GM21576 (cell line): ENCODE data around the gene SPIB.

Experiments
- ATAC-seq: cut with Tn5 transposase; IDR thresholded peaks from one replicate; pipeline ENCODE4 v1.9.1; 2021; ENCODE audit warnings: mild to moderate bottlenecking, moderate library complexity; ENCODE audit not compliant: unreplicated experiment

SPIB gene

GRCh38 chr19:50418176-50419021, at the start of gene SPIB:
SPIB (plus strand) TSS chr19:50418938; CDS start chr19:50418963, 25 bp downstream.
- no peak for ATAC-seq

GRCh38 chr19:50371914-50372475, 46.7 kb upstream of the SPIB start:
- ATAC-seq = no peak

- ATAC-seq = peak; percentile 75
These were observed 42.3 kb upstream of the SPIB start, which contains the start of gene NR1H2 for GRCh38 chr19:50376166-50377050. NR1H2 (plus strand) TSS chr19:50376457; CDS start chr19:50377606, 1,149 bp downstream.

GRCh38 chr19:50377051-50377461, 41.7 kb upstream of the SPIB start:
- no peak for ATAC-seq

GRCh38 chr19:50377517-50377916, 41.2 kb upstream of the SPIB start:
- no peak for ATAC-seq

GRCh38 chr19:50378169-50378862, 40.4 kb upstream of the SPIB start:
- no peak for ATAC-seq

GRCh38 chr19:50378863-50379236, 39.9 kb upstream of the SPIB start:
- ATAC-seq = no peak

GRCh38 chr19:50379602-50380001, 39.1 kb upstream of the SPIB start:
- ATAC-seq = no peak

GRCh38 chr19:50380137-50380536, 38.6 kb upstream of the SPIB start:
- no peak for ATAC-seq

GRCh38 chr19:50380751-50381151, 38.0 kb upstream of the SPIB start:
- no peak for ATAC-seq

- no peak for ATAC-seq
These were observed 36.6 kb upstream of the SPIB start for GRCh38 chr19:50381881-50382729.

- no peak for ATAC-seq
These were observed 35.5 kb upstream of the SPIB start for GRCh38 chr19:50383001-50383851.

GRCh38 chr19:50383852-50384684, 34.7 kb upstream of the SPIB start, which contains the start of gene POLD1:
POLD1 (plus strand) TSS chr19:50384347; CDS start chr19:50398852, 14,505 bp downstream.
- peak; percentile 72 for ATAC-seq

GRCh38 chr19:50384685-50385535, 33.8 kb upstream of the SPIB start:
- ATAC-seq = no peak

- ATAC-seq = no peak
These were observed 31.4 kb upstream of the SPIB start for GRCh38 chr19:50387176-50387867.

GRCh38 chr19:50387868-50388245, 30.9 kb upstream of the SPIB start:
- no peak for ATAC-seq
